ENCODE results near the gene HOOK1.
"Not testable (repeated sequence)": the region's sequence is repeated elsewhere in the genome, so short reads cannot be mapped to it uniquely, and the experiment has no call there.

The HOOK1 gene

DNA sequence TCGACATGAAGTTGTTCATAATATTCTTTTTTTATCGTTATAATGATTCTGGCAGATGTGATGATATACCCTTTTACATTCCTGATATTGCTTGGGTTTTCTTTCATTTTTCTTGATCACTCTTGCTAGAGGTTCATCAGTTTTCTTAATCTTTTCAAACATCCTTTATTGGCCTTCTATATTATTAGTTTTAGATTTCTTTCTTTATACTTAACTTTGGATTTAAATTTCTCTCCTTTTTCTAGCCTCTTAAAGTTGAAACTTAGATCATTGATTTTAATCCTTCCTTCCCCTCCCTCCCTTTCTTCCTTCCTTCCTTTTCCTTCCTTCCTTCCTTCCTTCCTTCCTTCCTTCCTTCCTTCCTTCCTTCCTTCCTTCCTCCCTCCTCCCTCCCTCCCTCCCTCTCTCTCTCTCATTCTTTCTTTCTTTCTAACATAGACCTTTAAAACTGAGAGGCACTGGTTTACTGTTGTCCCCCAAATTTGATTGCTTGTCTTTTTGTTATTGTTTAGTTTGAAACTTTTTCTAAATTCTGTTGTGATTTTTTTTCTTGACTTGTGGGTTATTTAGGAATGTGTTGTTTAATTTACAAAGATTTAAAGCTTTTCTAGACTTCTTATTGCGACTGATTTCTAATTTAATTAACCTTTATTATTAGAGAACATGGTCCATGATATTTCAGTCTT is 31.6 kb downstream of the HOOK1 start:
- TF ChIP-seq CTCF (IDR thresholded peaks at IDR 0.05) (no peak), ZFX (IDR thresholded peaks at IDR 0.05; ENCODE audit: borderline replicate concordance) (no peak)

GRCh38 chr1:59846895-59847282 is 32.1 kb downstream of the HOOK1 start:
- no peak overlapping the region for H3K27ac ChIP-seq
- TF ChIP-seq ZFX (IDR thresholded peaks at IDR 0.05; ENCODE audit: borderline replicate concordance): no peak
- no peak for TF ChIP-seq CTCF (IDR thresholded peaks at IDR 0.05)

More for the DNA sequence above, 31.6 kb downstream of the HOOK1 start:
- no peak overlapping the region for H3K27ac ChIP-seq

DNA sequence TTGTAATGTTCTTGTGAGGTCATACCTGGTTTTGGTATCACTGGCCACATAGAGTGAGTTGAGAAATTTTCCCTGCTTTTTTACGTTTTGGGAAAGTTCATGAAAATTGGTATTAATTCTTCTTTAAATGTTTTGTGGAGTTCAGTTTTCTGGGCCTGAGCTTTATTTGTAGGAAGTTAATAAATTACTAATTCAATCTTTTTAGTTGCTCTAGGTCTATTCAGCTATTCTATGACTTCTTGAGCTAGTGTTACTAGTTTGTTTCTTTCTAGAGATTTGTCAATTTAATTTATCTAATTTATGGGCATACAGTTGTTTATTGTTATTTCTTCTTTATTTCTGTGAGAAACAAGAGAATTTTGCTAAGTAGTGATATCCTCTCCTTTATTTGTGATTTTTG is 37.4 kb downstream of the HOOK1 start:
- TF ChIP-seq CTCF (IDR thresholded peaks at IDR 0.05) (no peak), ZFX (IDR thresholded peaks at IDR 0.05; ENCODE audit: borderline replicate concordance) (no peak)
- H3K27ac ChIP-seq: no peak overlapping the region

DNA sequence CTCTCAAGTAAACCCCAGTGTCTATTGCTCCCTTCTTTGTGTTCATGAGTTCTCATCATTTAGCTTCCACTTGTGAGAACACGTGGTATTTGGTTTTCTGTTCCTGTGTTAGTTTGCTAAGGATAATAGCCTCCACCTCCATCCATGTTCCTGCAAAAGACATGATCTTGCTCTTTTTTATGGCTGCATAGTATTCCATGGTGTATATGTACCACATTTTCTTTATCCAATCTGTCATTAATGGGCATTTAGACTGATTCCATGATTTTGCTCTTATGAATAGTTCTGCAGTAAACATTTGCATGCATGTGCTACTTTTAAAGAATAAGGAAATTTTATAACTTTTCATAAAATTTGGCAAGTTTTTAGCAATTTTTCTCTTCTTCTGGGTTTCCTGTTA is 40.5 kb downstream of the HOOK1 start:
- H3K27ac ChIP-seq: not testable (repeated sequence)

DNA sequence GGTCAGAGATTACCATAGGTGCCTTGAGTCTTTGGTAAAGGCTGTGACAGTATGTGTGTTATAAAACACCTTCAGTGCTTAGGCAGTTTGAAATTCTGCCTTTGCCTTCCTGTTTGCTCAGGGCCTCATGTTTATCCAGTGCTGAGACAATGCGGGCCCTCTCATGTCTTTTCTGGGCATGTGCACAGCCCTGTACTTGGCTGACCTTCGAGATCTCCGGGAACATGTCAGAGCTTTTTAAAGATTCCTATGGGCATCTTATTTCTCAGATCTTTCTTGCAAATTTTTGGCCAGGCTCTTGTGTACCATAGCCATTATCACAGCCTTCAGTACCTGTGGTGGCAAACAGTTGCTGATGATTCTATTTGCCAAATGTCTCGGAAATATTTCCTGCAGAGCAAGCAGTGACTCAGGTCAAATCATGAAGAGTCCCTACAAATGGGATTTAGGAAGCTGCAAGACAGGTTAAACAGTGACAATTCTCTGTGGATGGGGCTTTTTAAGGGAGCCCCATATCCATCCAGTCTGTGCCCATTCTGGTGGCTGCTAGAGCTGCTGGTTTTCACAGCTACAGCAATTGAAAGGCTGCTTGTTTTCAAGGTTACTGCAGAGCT is 42.1 kb downstream of the HOOK1 start:
- H3K27ac ChIP-seq: peak overlapping the region; percentile 22
- TF ChIP-seq ZFX (IDR thresholded peaks at IDR 0.05; ENCODE audit: borderline replicate concordance) (no peak), CTCF (IDR thresholded peaks at IDR 0.05) (no peak)

GRCh38 chr1:59857679-59858354 is 43.1 kb downstream of the HOOK1 start:
- H3K27ac ChIP-seq: no peak overlapping the region
- TF ChIP-seq CTCF (IDR thresholded peaks at IDR 0.05) (no peak), ZFX (IDR thresholded peaks at IDR 0.05; ENCODE audit: borderline replicate concordance) (no peak)

GRCh38 chr1:59866462-59866861 is 51.7 kb downstream of the HOOK1 start:
- H3K27ac ChIP-seq: no peak overlapping the region
- no peak for TF ChIP-seq CTCF (IDR thresholded peaks at IDR 0.05)
- no peak for TF ChIP-seq ZFX (IDR thresholded peaks at IDR 0.05; ENCODE audit: borderline replicate concordance)
